Measurements from ENCODE around the gene GALNT7. TPM values are rescaled to one million over a fixed set of nuclear protein-coding genes. Genes with fewer than 3 reads are reported as not detected.
"Not testable (repeated sequence)": the region's sequence is repeated elsewhere in the genome, so short reads cannot be mapped to it uniquely, and the experiment has no call there.

The GALNT7 gene
- polyA plus RNA-seq (2013), result 42.2 TPM

- peaks cover 36 to 51% (median 43%) of the 10 kb centered on the region in 4 experiments for H3K4me1 ChIP-seq (ENCODE audit: control extremely low read depth in 1 of 4, control insufficient read depth in 4 of 4, insufficient read depth in 4 of 4, low read length in 3 of 4)
- no peaks in the 10 kb centered on the region for H3K27me3 ChIP-seq (replicated peaks in 2 of 5; ENCODE audit: control insufficient read depth in 4 of 5, insufficient read depth in 5 of 5, low read length in 4 of 5)
- DNase-seq, result peak; percentile 63 to 86 (median 81)
- under 1% methylated on average over 48 of the region's 64 CpGs for WGBS (ENCODE audit: insufficient coverage)
- peak within 1 kb of the TSS; percentile 72 to 92 for H3K27ac ChIP-seq (ENCODE audit: insufficient read depth in 1 of 2, low read depth in 1 of 2, low read length in 2 of 2, poor library complexity in 1 of 2, severe bottlenecking in 2 of 2)
- CTCF ChIA-PET, result interaction anchor here (1.0 to 1.6 kb wide), 9 partner anchors 13 to 248 kb away, joined by 3 to 8 read pairs (median 3); no protein-coding TSS in a partner anchor
- H3K9me3 ChIP-seq (ENCODE audit: control extremely low read depth in 1 of 5, control insufficient read depth in 4 of 5, insufficient read depth in 2 of 5, low read depth in 1 of 5, low read length in 4 of 5), result no peaks in the 10 kb centered on the region
- H3K36me3 ChIP-seq (ENCODE audit: control insufficient read depth in 4 of 4, insufficient read depth in 4 of 4, low read length in 3 of 4), result peaks cover 3 to 19% (median 12%) of the 10 kb centered on the region in 4 experiments
- peak within 1 kb of the TSS; percentile 86 to 97 (median 90) for H3K4me3 ChIP-seq (ENCODE audit: control insufficient read depth in 1 of 7, extremely low read depth in 1 of 7, insufficient read depth in 4 of 7, low read depth in 2 of 7, low read length in 6 of 7)
- POLR2A ChIA-PET, result interaction anchor here (1.0 kb wide), 1 partner anchor 24 kb away, joined by 4 read pairs; no protein-coding TSS in a partner anchor
Measured at GRCh38 chr4:173168396-173169177, at the start of gene GALNT7. TSS of gene GALNT7 (plus strand) at chr4:173168811. CDS start at chr4:173168836, 25 bp downstream.

GRCh38 chr4:173118819-173119218, 49.8 kb upstream of the GALNT7 start:
- H3K27ac ChIP-seq (ENCODE audit: insufficient read depth in 1 of 2, low read depth in 1 of 2, low read length in 2 of 2, poor library complexity in 1 of 2, severe bottlenecking in 2 of 2); DNase-seq; H3K36me3 ChIP-seq (ENCODE audit: control insufficient read depth in 4 of 4, insufficient read depth in 4 of 4, low read length in 3 of 4); POLR2A ChIA-PET; H3K27me3 ChIP-seq (replicated peaks in 2 of 5; ENCODE audit: control insufficient read depth in 4 of 5, insufficient read depth in 5 of 5, low read length in 4 of 5); H3K4me1 ChIP-seq (ENCODE audit: control extremely low read depth in 1 of 4, control insufficient read depth in 4 of 4, insufficient read depth in 4 of 4, low read length in 3 of 4); H3K9me3 ChIP-seq (ENCODE audit: control extremely low read depth in 1 of 5, control insufficient read depth in 4 of 5, insufficient read depth in 2 of 5, low read depth in 1 of 5, low read length in 4 of 5); CTCF ChIA-PET; H3K4me3 ChIP-seq (ENCODE audit: control insufficient read depth in 1 of 7, extremely low read depth in 1 of 7, insufficient read depth in 4 of 7, low read depth in 2 of 7, low read length in 6 of 7): not testable (repeated sequence)
- no CpG with 5 or more reads among the region's 2 CpGs for WGBS (ENCODE audit: insufficient coverage)

- DNase-seq, result no peak
- H3K27ac ChIP-seq (ENCODE audit: insufficient read depth in 1 of 2, low read depth in 1 of 2, low read length in 2 of 2, poor library complexity in 1 of 2, severe bottlenecking in 2 of 2), result no peak overlapping the region
- no peaks in the 10 kb centered on the region for H3K27me3 ChIP-seq (replicated peaks in 2 of 5; ENCODE audit: control insufficient read depth in 4 of 5, insufficient read depth in 5 of 5, low read length in 4 of 5)
- no peaks in the 10 kb centered on the region for H3K9me3 ChIP-seq (ENCODE audit: control extremely low read depth in 1 of 5, control insufficient read depth in 4 of 5, insufficient read depth in 2 of 5, low read depth in 1 of 5, low read length in 4 of 5)
- no peaks in the 10 kb centered on the region for H3K36me3 ChIP-seq (ENCODE audit: control insufficient read depth in 4 of 4, insufficient read depth in 4 of 4, low read length in 3 of 4)
- CTCF ChIA-PET, result no interaction called here
- 100% methylated on average over 3 of the region's 3 CpGs for WGBS (ENCODE audit: insufficient coverage)
- H3K4me1 ChIP-seq (ENCODE audit: control extremely low read depth in 1 of 4, control insufficient read depth in 4 of 4, insufficient read depth in 4 of 4, low read length in 3 of 4), result peaks cover 3 to 7% (median 4%) of the 10 kb centered on the region in 4 experiments
- no peak overlapping the region for H3K4me3 ChIP-seq (ENCODE audit: control insufficient read depth in 1 of 7, extremely low read depth in 1 of 7, insufficient read depth in 4 of 7, low read depth in 2 of 7, low read length in 6 of 7)
- POLR2A ChIA-PET, result no interaction called here
Measured at GRCh38 chr4:173119818-173120217, 48.8 kb upstream of the GALNT7 start.

GRCh38 chr4:173121076-173121561, 47.5 kb upstream of the GALNT7 start:
- ChIA-PET POLR2A (no interaction called here), CTCF (interaction anchor here (0.6 to 1.3 kb wide), 4 partner anchors 39 to 300 kb away, joined by 3 to 5 read pairs (median 3); no protein-coding TSS in a partner anchor)
- Histone ChIP-seq H3K4me1 (ENCODE audit: control extremely low read depth in 1 of 4, control insufficient read depth in 4 of 4, insufficient read depth in 4 of 4, low read length in 3 of 4) (peaks cover 3 to 7% (median 4%) of the 10 kb centered on the region in 4 experiments), H3K36me3 (ENCODE audit: control insufficient read depth in 4 of 4, insufficient read depth in 4 of 4, low read length in 3 of 4) (no peaks in the 10 kb centered on the region), H3K27me3 (replicated peaks in 2 of 5; ENCODE audit: control insufficient read depth in 4 of 5, insufficient read depth in 5 of 5, low read length in 4 of 5) (no peaks in the 10 kb centered on the region), H3K4me3 (ENCODE audit: control insufficient read depth in 1 of 7, extremely low read depth in 1 of 7, insufficient read depth in 4 of 7, low read depth in 2 of 7, low read length in 6 of 7) (no peak overlapping the region), H3K27ac (ENCODE audit: insufficient read depth in 1 of 2, low read depth in 1 of 2, low read length in 2 of 2, poor library complexity in 1 of 2, severe bottlenecking in 2 of 2) (no peak overlapping the region), H3K9me3 (ENCODE audit: control extremely low read depth in 1 of 5, control insufficient read depth in 4 of 5, insufficient read depth in 2 of 5, low read depth in 1 of 5, low read length in 4 of 5) (no peaks in the 10 kb centered on the region)
- DNase-seq, result peak; percentile 14 to 86 (median 80)
- 15% methylated on average over 3 of the region's 3 CpGs for WGBS (ENCODE audit: insufficient coverage)

- Histone ChIP-seq H3K36me3 (ENCODE audit: control insufficient read depth in 4 of 4, insufficient read depth in 4 of 4, low read length in 3 of 4) (no peaks in the 10 kb centered on the region), H3K4me3 (ENCODE audit: control insufficient read depth in 1 of 7, extremely low read depth in 1 of 7, insufficient read depth in 4 of 7, low read depth in 2 of 7, low read length in 6 of 7) (no peak overlapping the region), H3K9me3 (ENCODE audit: control extremely low read depth in 1 of 5, control insufficient read depth in 4 of 5, insufficient read depth in 2 of 5, low read depth in 1 of 5, low read length in 4 of 5) (no peaks in the 10 kb centered on the region), H3K27me3 (replicated peaks in 2 of 5; ENCODE audit: control insufficient read depth in 4 of 5, insufficient read depth in 5 of 5, low read length in 4 of 5) (no peaks in the 10 kb centered on the region), H3K4me1 (ENCODE audit: control extremely low read depth in 1 of 4, control insufficient read depth in 4 of 4, insufficient read depth in 4 of 4, low read length in 3 of 4) (peaks cover 3 to 8% (median 6%) of the 10 kb centered on the region in 4 experiments), H3K27ac (ENCODE audit: insufficient read depth in 1 of 2, low read depth in 1 of 2, low read length in 2 of 2, poor library complexity in 1 of 2, severe bottlenecking in 2 of 2) (no peak overlapping the region)
- ChIA-PET CTCF (no interaction called here), POLR2A (no interaction called here)
- DNase-seq, result no peak
- 88% methylated on average over 2 of the region's 7 CpGs for WGBS (ENCODE audit: insufficient coverage)
Measured at GRCh38 chr4:173124209-173124865, 44.3 kb upstream of the GALNT7 start.

GRCh38 chr4:173125216-173125812, 43.3 kb upstream of the GALNT7 start:
- H3K27me3 ChIP-seq (replicated peaks in 2 of 5; ENCODE audit: control insufficient read depth in 4 of 5, insufficient read depth in 5 of 5, low read length in 4 of 5), result no peaks in the 10 kb centered on the region
- POLR2A ChIA-PET, result no interaction called here
- no peak overlapping the region for H3K4me3 ChIP-seq (ENCODE audit: control insufficient read depth in 1 of 7, extremely low read depth in 1 of 7, insufficient read depth in 4 of 7, low read depth in 2 of 7, low read length in 6 of 7)
- no peaks in the 10 kb centered on the region for H3K9me3 ChIP-seq (ENCODE audit: control extremely low read depth in 1 of 5, control insufficient read depth in 4 of 5, insufficient read depth in 2 of 5, low read depth in 1 of 5, low read length in 4 of 5)
- no peak overlapping the region for H3K27ac ChIP-seq (ENCODE audit: insufficient read depth in 1 of 2, low read depth in 1 of 2, low read length in 2 of 2, poor library complexity in 1 of 2, severe bottlenecking in 2 of 2)
- peaks cover 3 to 8% (median 6%) of the 10 kb centered on the region in 4 experiments for H3K4me1 ChIP-seq (ENCODE audit: control extremely low read depth in 1 of 4, control insufficient read depth in 4 of 4, insufficient read depth in 4 of 4, low read length in 3 of 4)
- CTCF ChIA-PET, result interaction anchor here (1.1 kb wide), 1 partner anchor 11 kb away, joined by 3 read pairs; no protein-coding TSS in a partner anchor
- 93% methylated on average over 4 of the region's 4 CpGs for WGBS (ENCODE audit: insufficient coverage)
- H3K36me3 ChIP-seq (ENCODE audit: control insufficient read depth in 4 of 4, insufficient read depth in 4 of 4, low read length in 3 of 4), result no peaks in the 10 kb centered on the region
- no peak for DNase-seq
